Measurements from ENCODE around the gene CHRNB4.
"Not testable (repeated sequence)": the region's sequence is repeated elsewhere in the genome, so short reads cannot be mapped to it uniquely, and the experiment has no call there.

Gene CHRNB4

DNA sequence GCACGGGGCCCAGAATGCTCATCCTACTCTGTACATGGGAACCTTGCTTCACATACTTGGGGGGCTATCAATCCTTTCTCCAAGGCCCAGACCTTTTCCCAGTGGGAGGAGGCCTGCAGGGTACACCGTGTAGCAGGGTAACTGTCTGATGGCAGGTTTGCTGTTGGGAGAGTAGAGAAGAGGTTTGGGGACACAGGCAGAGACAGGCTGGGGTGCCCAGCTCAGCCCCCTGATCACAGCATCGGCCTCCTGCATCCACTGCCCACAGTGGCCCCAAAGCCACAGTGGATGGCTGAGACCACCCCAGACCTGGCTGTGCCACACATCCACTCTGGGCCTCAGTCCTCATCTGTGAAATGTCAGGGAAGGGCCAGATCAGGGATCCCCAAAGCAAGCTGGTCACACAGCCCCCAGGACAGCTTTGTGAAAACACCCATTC lies 25.8 kb downstream of the CHRNB4 start:
- no peak for DNase-seq

DNA sequence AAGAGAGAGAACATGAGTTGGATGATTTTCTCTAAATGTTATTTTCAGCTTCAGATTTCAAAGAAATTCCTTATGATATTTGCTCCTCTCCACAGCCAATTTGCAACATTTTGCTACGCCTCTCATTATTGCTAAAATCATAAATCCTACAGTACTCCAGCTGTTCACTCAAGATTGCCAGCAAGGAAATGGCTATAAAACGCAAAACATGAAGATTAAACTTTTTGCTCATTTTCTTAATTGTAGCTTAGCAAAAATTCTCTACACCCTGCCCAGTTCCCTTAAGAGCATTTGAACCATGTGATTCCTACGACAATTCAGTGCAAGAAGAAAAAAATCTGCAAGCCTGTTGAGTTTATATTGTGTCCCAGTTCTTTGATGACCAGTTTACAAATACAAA lies 27.0 kb downstream of the CHRNB4 start:
- no peak for DNase-seq

DNA sequence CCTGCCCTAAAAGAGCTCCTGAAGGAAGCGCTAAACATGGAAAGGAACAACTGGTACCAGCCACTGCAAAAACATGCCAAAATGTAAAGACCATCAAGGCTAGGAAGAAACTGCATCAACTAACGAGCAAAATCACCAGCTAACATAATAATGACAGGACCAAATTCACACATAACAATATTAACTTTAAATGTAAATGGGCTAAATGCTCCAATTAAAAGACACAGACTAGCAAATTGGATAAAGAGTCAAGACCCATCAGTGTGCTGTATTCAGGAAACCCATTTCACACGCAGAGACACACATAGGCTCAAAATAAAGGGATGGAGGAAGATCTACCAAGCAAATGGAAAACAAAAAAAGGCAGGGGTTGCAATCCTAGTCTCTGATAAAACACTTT lies 31.5 kb downstream of the CHRNB4 start:
- not testable (repeated sequence) for DNase-seq

DNA sequence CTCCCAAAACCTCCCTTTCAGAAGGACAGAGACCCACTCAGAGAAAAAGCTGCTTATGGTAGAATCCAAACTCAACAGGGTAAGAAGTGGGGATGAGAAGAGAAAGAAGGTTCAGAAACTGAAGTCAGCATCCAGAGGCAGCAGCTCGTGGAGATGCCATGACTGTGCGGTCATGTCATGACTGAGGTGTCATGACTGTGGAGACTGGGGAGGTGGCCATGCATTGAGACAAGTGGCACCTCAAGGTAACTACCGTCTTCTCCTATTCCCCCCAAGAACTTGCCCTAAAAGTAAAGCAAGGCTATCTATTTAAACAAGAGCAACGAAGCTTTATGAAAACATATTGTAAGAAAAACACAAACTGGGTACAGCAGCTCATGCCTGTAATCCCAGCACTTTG lies 35.3 kb downstream of the CHRNB4 start:
- no peak for DNase-seq

DNA sequence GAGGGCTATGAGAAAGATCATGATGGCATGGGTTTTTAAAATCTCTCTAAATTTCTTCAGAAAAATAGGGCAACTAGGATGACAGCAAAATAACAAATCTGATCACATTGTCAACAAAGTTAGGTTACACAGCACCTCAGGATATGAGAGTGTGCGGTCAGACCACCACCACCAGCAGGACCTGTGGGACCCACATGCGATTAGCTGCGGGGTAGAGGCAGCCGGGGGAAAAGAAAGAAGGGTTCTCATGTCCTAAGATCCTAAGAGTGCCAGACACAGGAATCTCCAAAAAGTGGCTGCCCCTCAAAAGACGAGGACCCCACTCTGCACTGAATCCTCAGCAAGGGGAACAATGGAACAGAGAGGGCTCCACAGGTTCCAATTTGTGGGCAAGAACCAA lies 35.8 kb downstream of the CHRNB4 start:
- no peak for DNase-seq

DNA sequence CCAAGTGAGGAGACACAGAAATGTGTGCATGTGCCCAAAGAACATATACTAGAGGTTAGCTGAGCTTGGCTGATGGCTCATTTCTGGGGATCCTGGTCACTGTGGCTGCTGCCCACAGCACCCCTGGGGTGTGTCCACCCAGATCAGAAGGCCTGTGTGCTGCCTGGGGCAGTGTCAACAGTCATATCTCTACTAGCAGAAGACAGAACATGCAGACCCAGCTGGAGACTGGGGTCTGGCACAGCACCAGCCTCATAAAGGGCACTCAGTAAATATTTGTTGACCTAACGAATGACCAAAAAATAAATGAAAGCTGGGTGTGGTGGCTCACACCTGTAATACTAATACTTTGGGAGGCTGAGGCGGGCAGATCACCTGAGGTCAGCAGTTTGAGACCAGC lies 36.6 kb downstream of the CHRNB4 start:
- no peak for DNase-seq

DNA sequence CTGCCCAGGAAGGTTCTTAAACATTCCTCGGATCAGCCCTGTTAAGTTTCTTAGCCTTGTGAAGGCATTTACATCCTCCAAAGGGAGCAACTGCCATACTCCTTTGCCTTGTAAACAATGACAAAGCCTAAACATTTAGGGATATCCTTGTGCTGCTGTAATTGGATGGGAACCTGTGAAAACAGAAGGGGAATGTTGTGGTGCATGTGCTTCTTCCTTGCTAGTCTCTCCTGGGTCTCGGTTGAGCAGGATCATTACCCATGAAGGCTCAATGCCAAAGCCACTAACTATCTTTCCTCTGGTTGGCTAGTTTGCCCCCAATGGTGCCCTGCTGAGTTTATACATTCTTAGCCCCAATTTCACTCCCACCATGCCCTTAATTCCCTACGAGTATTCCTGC lies 37.5 kb downstream of the CHRNB4 start:
- DNase-seq, result no peak

DNA sequence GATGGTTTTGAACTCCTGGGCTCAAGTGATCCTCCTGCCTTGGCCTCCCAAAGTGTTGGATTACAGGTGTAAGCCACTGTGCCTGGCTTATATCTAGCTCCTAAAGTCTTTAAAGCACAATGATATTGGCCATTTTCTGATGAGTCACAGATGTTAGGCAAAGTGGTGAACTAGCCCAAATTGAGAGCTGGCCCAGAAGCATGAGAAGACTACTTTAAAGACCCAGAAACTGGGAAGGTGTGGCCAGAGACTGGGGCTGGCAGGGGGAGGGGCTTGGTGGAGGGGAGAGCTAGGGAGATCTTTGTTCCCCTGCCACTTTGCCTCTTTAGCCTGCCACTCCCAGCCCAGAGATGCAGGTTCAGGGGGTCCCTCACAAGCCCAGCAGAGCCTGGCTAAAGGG lies 41.8 kb downstream of the CHRNB4 start:
- DNase-seq, result no peak

DNA sequence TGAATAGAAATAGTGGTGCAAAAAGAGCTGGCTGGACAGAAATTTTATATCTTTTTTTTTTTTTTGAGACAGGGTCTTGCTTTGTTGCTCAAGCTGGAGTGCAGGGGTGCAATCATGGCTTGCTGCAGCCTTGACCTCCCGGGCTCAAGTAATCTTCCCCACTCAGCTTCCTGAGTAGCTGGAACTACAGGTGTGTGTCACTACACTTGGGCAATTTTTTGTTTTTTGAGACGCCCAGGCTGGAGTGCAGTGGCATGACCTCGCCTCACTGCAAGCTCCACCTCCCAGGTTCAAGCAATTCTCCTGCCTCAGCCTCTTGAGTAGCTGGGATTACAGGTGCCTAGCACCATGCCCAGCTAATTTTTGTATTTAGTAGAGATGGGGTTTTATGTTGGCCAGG lies 42.7 kb downstream of the CHRNB4 start:
- DNase-seq, result no peak

DNA sequence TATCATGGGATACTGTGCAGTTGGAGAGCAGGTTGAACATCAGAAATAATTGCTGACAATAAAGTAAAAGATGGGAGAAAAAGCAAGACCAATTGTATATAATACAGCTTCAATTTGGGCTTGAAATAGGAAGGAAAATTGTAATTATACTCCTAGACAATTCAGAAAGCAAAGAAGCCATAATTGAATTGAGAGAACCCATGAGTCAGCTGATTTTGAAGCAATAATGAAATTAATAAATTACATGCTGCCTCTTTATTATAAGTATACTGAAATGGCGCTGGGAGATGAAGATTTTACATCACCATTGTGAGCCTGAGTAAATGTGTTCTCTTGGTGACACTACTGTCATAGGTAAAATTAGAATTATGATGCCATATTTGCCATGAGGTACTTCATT lies 43.4 kb downstream of the CHRNB4 start:
- DNase-seq, result no peak

DNA sequence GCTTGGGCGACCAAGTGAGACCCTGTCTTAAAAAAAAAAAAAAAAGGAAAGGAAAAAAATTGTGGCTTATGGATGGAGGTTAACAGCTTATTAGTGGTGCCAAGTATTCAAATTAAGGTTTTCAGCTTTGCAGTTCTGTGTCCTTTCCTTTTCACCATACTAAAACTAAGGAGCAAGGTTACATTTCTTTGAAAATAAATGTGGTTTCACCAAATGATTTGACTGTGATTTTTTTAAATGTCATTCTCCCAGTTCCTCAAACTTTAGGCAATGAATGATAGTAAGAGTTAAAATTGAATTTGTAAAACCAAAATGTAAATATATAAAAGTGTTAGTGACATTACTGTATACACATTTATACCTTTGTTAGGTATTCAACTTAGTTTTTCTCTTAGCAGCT lies 66.1 kb downstream of the CHRNB4 start:
- no peak for DNase-seq

Data from RPMI8226 (cell line).